Left ventricle myocardium inferior (tissue), 1 donor: ENCODE data around the gene MYO3A. TPM values are rescaled to one million over a fixed set of nuclear protein-coding genes. Genes with fewer than 3 reads are reported as not detected.

Experiments
- DNase-seq: peaks from one replicate; pipeline ENCODE4 v3.0.0-alpha.2; 2020
- H3K27ac ChIP-seq: fragments of 200-600 bp; replicated peaks from 2 replicates; pipeline ENCODE4 v1.8.0; 2021
- H3K27me3 ChIP-seq: fragments of 200-600 bp; 2 replicates; pipeline ENCODE4 v1.8.0; 2021; ENCODE audit warnings: low read depth
- H3K36me3 ChIP-seq: fragments of 200-600 bp; 2 replicates; pipeline ENCODE4 v1.8.0; 2021
- H3K4me1 ChIP-seq: fragments of 200-600 bp; 2 replicates; pipeline ENCODE4 v1.8.0; 2021
- H3K4me3 ChIP-seq: fragments of 200-600 bp; 2 replicates; pipeline ENCODE4 v1.8.0; 2021; ENCODE audit warnings: mild to moderate bottlenecking, moderate library complexity
- H3K9me3 ChIP-seq: fragments of 200-600 bp; replicated peaks from 2 replicates; pipeline ENCODE4 v1.8.0; 2021
- CTCF ChIP-seq: fragments of 200-600 bp; IDR thresholded peaks from 2 replicates; pipeline ENCODE4 v1.8.0; 2021; ENCODE audit warnings: antibody characterized with exemption, mild to moderate bottlenecking, borderline replicate concordance
- intact Hi-C: fragments of 100-400 bp; cut with micrococcal nuclease; formaldehyde crosslinking; loops from one replicate; pipeline ENCODE4 v1.11.0; 2022
- total RNA-seq: library from RNA; stranded (reverse); fragmentation: NEBNext Ultra II Directional; extraction: Animal tissue kit (Norgen Biotek cat#: 25700); gene quantifications from one replicate; pipeline ENCODE4 v1.2.1, GENCODE V29; 2021
- donor health status: DM: no; HTN: yes; CAD: no; lungs with severe emphysema.

The MYO3A gene
- total RNA-seq, 1 donor from 2014 or later: not detected

- H3K4me1 ChIP-seq: no peaks in the 10 kb centered on the region
- no peak for TF ChIP-seq CTCF
- no peaks in the 10 kb centered on the region for H3K27me3 ChIP-seq
- intact Hi-C loops: no loop called here
- H3K9me3 ChIP-seq: no peaks in the 10 kb centered on the region
- no peak for DNase-seq
- no peak overlapping the region for H3K4me3 ChIP-seq
- no peak overlapping the region for H3K27ac ChIP-seq
- no peaks in the 10 kb centered on the region for H3K36me3 ChIP-seq
Observed at GRCh38 chr10:25974897-25975459, 40.9 kb downstream of the MYO3A start.

GRCh38 chr10:25978771-25979170 is 44.7 kb downstream of the MYO3A start:
- no peak overlapping the region for H3K27ac ChIP-seq
- peaks cover 21% of the 10 kb centered on the region for H3K9me3 ChIP-seq
- no peak overlapping the region for H3K4me3 ChIP-seq
- no peaks in the 10 kb centered on the region for H3K4me1 ChIP-seq
- no peak for DNase-seq
- intact Hi-C loops: no loop called here
- no peaks in the 10 kb centered on the region for H3K27me3 ChIP-seq
- no peak for TF ChIP-seq CTCF
- H3K36me3 ChIP-seq: no peaks in the 10 kb centered on the region

- Histone ChIP-seq H3K9me3 (peaks cover 25% of the 10 kb centered on the region), H3K4me1 (no peaks in the 10 kb centered on the region), H3K27me3 (no peaks in the 10 kb centered on the region), H3K27ac (no peak overlapping the region), H3K4me3 (no peak overlapping the region), H3K36me3 (no peaks in the 10 kb centered on the region)
- TF ChIP-seq CTCF: no peak
- DNase-seq: no peak
- intact Hi-C loops: no loop called here
Observed at GRCh38 chr10:25982107-25982506, 48.1 kb downstream of the MYO3A start.

- DNase-seq: no peak
- H3K27ac ChIP-seq: no peak overlapping the region
- no peak for TF ChIP-seq CTCF
- H3K4me1 ChIP-seq: no peaks in the 10 kb centered on the region
- H3K36me3 ChIP-seq: no peaks in the 10 kb centered on the region
- H3K27me3 ChIP-seq: no peaks in the 10 kb centered on the region
- peaks cover 6% of the 10 kb centered on the region for H3K9me3 ChIP-seq
- intact Hi-C loops: no loop called here
- H3K4me3 ChIP-seq: no peak overlapping the region
Observed at GRCh38 chr10:25988583-25988982, 54.6 kb downstream of the MYO3A start.

GRCh38 chr10:25989951-25990350 is 55.9 kb downstream of the MYO3A start:
- Histone ChIP-seq H3K4me3 (no peak overlapping the region), H3K9me3 (peaks cover 1% of the 10 kb centered on the region), H3K27me3 (no peaks in the 10 kb centered on the region), H3K27ac (no peak overlapping the region), H3K4me1 (no peaks in the 10 kb centered on the region), H3K36me3 (no peaks in the 10 kb centered on the region)
- DNase-seq: no peak
- intact Hi-C loops: no loop called here
- TF ChIP-seq CTCF: no peak
